Activated T-cell treated with anti-CD3 and anti-CD28 coated beads for 1 hour (primary cell): ENCODE data around the gene MYO15B.

Source experiments
- DNase-seq: peaks from one replicate; pipeline ENCODE4 v3.0.0-alpha.2; 2020; ENCODE audit warnings: low read depth

The MYO15B gene

GRCh38 chr17:75558666-75559530 is 28.7 kb upstream of the MYO15B start:
- DNase-seq: no peak

- DNase-seq: no peak
Observed at GRCh38 chr17:75559958-75560533, 27.6 kb upstream of the MYO15B start.

DNA sequence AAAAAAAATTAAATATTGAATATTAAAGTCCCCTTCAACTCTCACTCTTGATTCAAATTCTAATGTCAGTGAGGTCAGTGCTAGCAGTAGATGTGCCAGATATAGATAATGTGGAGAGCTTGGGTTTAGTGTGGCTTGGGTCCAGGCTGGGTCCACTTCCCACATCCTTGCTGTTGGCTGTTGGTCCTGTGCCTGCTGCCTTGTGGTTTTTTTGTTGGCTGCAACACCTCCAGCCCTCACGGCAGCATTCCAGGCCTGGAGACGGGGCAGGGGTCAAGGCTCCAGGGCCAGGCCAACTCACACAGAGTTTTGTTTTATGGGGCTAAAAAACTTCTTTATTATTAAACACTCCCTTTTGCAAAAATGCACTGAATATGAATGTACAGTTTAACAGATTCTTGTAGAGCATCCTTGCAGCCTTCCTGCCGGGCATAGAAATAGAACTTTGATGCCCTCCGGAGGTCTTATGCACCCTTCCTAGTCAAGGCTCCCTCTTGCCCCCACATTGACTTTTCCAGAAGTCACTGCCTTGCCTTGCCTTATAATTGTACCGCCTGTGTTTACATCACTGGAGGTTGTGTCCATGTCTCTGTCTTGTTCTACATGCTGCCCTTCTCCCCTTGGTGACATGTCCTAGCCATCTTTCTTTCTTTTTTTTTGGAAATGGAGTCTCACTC is 25.5 kb upstream of the MYO15B start:
- DNase-seq: no peak

DNA sequence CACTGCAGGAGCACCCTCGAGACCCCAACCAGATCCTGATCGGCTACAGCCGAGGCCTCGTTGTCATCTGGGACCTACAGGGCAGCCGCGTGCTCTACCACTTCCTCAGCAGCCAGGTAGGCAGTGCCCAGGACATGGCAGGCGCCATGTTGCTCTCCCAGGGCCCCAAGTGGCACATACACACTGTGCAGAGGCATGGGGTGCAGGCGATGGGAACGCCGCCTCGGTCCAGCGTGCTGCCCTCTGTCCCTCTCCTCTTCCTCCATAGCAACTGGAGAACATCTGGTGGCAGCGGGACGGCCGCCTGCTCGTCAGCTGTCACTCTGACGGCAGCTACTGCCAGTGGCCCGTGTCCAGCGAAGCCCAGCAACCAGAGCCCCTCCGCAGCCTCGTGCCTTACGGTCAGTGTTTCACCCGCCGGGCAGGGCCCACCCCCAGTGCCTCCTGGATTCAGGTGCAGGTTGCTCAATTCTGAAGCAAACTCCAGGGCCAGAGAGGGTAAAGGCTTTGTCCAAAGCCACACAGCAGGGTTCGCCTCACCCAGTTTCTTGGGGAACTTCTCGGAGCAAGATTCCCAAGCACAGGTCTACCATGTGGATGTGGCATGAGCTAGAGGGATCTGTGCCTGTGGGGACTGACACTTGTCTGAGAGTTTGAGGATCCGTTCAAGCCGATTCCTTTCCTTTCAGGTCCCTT is 24.4 kb upstream of the MYO15B start:
- no peak for DNase-seq

GRCh38 chr17:75564195-75564594 is 23.4 kb upstream of the MYO15B start:
- DNase-seq: no peak

- DNase-seq: no peak
Observed at GRCh38 chr17:75565066-75565465, 22.5 kb upstream of the MYO15B start.

DNA sequence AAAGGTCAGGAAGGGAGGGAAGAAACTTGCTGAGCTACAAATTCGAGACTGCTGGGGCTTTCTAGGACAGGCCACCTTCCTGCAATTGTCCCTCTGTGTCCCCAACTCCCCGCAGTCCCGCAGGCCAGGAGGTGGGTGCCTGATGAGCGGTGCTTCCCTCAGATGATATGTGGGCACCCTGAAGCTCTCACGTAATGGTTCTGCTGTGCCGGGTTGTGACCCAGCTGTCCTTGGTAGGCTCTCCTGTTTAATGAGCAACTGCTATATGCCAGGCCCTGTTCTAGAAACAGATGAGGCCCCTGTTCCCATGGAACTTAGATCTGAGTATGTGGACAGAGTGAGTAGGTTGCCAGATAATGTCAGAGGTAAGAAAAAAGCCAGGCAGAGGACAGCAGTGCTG is 22.0 kb upstream of the MYO15B start:
- no peak for DNase-seq

- no peak for DNase-seq
Observed at GRCh38 chr17:75566416-75566815, 21.2 kb upstream of the MYO15B start.

DNA sequence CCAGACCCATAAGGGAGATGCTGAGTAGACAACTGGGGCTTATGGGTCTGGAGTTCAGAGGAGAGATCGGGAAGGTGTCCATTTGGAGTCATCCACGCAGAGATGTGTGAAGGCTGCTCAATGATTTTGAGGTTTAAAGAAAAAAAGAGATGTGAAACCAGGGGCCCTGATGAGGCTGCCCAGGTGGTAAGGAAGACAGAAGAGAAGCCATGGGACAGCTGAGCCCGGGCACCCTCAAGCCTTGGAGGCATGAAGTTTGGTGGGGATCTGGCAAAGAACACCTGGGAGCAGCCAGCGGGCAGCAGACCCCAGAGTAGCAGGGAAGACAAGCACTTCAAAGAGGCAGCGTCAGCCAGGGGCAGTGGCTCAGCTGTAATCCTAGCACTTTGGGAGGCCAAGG is 20.8 kb upstream of the MYO15B start:
- no peak for DNase-seq

GRCh38 chr17:75568412-75569255 is 19.0 kb upstream of the MYO15B start:
- DNase-seq: no peak

DNA sequence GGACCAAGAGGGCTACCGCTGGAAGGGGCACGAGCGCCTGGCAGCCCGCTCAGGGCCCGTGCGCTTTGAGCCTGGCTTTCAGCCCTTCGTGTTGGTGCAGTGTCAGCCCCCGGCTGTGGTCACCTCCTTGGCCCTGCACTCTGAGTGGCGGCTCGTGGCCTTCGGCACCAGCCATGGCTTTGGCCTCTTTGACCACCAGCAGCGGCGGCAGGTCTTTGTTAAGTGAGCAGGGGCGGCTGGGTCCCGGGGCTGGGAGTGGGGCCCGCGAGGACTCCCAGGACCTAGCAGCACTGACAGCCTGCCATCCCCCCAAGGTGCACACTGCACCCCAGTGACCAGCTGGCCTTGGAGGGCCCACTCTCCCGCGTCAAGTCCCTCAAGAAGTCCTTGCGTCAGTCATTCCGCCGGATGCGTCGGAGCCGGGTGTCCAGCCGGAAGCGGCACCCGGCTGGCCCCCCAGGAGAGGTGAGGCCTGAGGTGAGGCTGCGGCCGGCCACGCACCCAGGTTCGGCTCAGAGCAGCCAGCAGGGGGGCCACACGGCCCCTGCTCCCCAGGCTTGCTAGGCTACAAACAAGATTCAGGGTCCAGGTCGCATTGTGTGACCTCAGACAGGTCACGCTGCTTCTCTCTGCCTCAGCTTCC is 17.4 kb upstream of the MYO15B start:
- DNase-seq: no peak

- no peak for DNase-seq
Observed at GRCh38 chr17:75570772-75571171, 16.8 kb upstream of the MYO15B start.

DNA sequence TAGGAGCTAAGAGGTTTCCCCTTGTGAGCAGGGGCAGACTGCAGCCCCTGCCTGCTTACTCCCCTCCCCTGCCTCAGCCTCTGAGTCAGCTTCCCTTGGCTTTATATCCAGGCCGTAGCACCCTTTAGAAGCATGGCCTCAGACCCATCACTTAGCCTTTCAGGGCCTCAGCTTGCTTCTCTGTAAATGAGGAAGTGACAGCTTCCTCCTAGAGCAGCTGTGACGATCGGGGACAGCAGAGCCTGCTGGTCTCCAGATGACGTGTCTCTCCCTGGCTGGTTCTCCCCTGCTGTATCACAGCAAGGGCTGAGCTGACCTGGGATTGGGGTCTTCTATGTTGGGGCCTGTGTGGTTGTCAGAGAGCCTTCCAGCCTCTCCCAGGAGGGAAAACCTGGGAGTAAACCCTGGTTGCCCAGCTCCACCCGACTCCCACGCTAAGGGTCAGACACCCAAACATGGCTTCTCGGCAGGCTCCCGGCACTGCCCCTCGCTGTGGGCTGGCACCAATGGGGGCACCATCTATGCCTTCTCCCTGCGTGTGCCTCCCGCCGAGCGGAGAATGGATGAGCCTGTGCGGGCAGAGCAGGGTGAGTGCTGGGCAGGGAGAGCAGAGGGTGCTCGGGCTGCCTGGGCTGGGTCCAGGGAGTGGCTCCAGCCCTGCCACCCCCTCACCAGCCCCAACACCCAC is 16.3 kb upstream of the MYO15B start:
- no peak for DNase-seq

DNA sequence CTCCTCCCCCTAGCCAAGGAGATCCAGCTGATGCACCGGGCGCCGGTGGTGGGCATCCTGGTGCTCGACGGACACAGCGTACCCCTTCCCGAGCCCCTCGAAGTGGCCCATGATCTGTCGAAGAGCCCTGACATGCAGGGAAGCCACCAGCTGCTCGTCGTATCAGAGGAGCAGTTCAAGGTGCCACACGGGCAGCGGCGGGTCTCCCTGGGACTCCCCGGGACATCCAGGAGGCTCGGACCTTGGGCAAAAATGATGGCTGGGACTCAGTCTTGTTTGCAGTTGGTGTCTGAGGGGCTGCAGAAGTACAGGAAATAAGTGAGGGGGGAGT is 15.8 kb upstream of the MYO15B start:
- no peak for DNase-seq

DNA sequence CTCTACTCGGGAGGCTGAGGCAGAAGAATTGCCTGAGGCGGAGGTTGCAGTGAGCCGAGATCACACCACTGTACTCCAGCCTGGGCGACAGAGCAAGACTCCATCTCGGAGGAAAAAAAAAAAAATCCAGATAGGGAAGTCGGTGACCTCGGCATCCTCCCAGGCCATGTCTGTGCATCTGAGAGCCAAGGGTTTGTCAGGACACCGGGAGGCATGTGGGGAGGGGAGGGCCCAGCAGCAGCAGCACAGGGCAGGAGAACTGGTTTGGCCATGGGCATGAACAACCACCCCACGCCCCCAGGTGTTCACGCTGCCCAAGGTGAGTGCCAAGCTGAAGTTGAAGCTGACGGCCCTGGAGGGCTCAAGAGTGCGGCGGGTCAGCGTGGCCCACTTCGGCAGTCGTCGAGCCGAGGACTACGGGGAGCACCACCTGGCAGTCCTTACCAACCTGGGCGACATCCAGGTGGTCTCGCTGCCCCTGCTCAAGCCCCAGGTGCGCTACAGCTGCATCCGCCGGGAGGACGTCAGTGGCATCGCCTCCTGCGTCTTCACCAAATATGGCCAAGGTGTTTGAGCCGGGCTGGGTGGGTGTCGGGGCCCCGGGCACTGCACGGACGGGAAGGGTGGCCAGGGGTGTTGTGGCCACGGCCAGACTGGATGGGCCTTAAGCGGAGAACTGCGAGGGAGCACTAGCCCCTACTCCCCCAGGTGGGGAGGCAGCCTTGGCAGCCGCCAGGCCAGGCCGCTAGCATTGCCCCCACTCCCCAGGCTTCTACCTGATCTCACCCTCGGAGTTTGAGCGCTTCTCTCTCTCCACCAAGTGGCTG is 14.7 kb upstream of the MYO15B start:
- DNase-seq: no peak

GRCh38 chr17:75573540-75573957 is 14.1 kb upstream of the MYO15B start:
- DNase-seq: no peak

DNA sequence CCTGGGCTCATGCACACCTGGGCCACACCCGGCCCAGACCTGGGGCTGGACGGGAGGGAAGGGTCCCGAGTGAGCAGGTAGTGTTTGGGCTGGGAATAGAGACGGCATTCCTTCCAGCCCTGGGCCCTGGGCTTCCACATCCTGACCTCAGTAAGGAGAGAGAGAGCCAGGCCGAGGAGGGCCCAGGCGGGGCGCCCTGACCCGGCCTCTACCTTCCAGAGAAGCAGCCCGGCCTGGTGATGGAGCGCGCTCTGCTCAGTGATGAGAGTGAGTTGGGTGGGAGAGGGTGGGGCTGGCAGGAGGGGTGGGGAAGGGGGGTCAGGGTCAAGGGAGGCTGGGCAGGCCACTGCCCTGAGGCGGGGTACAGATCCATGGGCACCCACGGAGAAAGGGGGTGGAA is 13.6 kb upstream of the MYO15B start:
- no peak for DNase-seq

- DNase-seq: no peak
Observed at GRCh38 chr17:75574404-75575036, 13.1 kb upstream of the MYO15B start.

GRCh38 chr17:75575197-75575596 is 12.4 kb upstream of the MYO15B start:
- DNase-seq: no peak
